ENCODE data around the gene CTCF.

DNA sequence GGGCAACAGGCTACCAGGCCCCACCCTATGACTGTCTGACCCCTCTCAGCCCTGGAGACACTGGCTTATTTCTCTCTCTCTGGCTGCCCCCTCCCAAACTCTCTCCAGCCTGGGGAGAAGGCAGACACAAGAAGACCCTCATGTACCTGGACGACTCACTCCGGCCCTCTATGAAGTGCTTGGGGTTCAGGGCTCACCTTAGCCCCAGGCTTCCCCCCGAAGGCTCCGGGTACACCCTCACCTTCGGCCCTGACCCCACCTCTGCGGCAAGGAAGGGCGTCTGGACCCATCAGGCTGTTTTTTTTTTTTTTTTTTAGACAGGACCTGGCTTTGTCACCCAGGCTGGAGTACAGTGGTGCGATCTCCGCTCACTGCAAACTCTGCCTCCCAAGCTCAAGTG, 81.7 kb downstream of the CTCF start:
- TF ChIP-seq, protein P1, sequence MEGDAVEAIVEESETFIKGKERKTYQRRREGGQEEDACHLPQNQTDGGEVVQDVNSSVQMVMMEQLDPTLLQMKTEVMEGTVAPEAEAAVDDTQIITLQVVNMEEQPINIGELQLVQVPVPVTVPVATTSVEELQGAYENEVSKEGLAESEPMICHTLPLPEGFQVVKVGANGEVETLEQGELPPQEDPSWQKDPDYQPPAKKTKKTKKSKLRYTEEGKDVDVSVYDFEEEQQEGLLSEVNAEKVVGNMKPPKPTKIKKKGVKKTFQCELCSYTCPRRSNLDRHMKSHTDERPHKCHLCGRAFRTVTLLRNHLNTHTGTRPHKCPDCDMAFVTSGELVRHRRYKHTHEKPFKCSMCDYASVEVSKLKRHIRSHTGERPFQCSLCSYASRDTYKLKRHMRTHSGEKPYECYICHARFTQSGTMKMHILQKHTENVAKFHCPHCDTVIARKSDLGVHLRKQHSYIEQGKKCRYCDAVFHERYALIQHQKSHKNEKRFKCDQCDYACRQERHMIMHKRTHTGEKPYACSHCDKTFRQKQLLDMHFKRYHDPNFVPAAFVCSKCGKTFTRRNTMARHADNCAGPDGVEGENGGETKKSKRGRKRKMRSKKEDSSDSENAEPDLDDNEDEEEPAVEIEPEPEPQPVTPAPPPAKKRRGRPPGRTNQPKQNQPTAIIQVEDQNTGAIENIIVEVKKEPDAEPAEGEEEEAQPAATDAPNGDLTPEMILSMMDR (IDR thresholded peaks at IDR 0.05 in 2 of 3, conservative IDR thresholded peaks at IDR 0.05 in 1 of 3; ENCODE audit: control insufficient read depth in 2 of 3, extremely low read depth in 1 of 3, insufficient read depth in 1 of 3, low read depth in 3 of 3, low read length in 3 of 3): no peak
- TF ChIP-seq SRF (IDR thresholded peaks at IDR 0.05; ENCODE audit: low read depth in 2 of 2, low read length in 2 of 2) (no peak), JUNB (IDR thresholded peaks at IDR 0.05) (no peak), CHD4 (IDR thresholded peaks at IDR 0.05) (no peak), NR2C1 (IDR thresholded peaks at IDR 0.05) (no peak), HDGF (IDR thresholded peaks at IDR 0.05) (no peak), POU2F2 (IDR thresholded peaks at IDR 0.05; ENCODE audit: borderline replicate concordance, low read depth, low read length) (no peak), PAX5 (IDR thresholded peaks at IDR 0.05; ENCODE audit: borderline replicate concordance, low read depth, low read length) (no peak), NFIC (IDR thresholded peaks at IDR 0.05; ENCODE audit: low read depth, low read length) (no peak), SUPT20H (IDR thresholded peaks at IDR 0.05; ENCODE audit: borderline replicate concordance, control insufficient read depth, low read depth, low read length) (no peak)
- TF ChIP-seq, protein P2, sequence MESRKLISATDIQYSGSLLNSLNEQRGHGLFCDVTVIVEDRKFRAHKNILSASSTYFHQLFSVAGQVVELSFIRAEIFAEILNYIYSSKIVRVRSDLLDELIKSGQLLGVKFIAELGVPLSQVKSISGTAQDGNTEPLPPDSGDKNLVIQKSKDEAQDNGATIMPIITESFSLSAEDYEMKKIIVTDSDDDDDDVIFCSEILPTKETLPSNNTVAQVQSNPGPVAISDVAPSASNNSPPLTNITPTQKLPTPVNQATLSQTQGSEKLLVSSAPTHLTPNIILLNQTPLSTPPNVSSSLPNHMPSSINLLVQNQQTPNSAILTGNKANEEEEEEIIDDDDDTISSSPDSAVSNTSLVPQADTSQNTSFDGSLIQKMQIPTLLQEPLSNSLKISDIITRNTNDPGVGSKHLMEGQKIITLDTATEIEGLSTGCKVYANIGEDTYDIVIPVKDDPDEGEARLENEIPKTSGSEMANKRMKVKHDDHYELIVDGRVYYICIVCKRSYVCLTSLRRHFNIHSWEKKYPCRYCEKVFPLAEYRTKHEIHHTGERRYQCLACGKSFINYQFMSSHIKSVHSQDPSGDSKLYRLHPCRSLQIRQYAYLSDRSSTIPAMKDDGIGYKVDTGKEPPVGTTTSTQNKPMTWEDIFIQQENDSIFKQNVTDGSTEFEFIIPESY (IDR thresholded peaks at IDR 0.05): no peak
